Measurements from ENCODE around the gene FGF9.

Gene FGF9

DNA sequence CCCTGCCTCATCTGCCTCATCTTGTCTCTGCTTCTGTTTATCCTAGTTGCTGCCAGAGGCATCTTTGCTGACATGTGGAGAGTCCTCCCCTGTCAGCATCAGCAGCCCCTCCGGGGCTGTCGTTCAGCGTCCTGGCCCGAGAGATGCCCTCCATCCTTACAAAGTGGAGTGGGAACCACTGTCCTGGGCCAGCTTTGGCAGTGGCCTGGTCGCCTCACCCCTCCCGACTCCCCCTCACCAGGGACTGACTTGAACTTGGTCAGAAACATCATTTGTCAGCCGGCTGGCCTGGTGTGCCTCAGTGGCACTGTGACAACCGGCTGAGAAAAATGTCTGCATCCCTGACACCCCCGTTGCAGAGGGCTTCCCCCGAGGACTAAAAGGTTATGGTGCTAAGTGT is 20.6 kb downstream of the FGF9 start:
- Histone ChIP-seq H3K4me1 (ENCODE audit: control insufficient read depth in 1 of 2, insufficient read depth in 1 of 2, low read depth in 1 of 2, low read length in 1 of 2) (no peaks in the 10 kb centered on the region), H3K36me3 (no peaks in the 10 kb centered on the region), H3K27me3 (peaks cover 58% of the 10 kb centered on the region), H3K4me3 (ENCODE audit: low read depth in 1 of 2, low read length in 1 of 2) (no peak overlapping the region), H3K27ac (no peak overlapping the region), H3K9me3 (no peaks in the 10 kb centered on the region)
- TF ChIP-seq, protein P1, sequence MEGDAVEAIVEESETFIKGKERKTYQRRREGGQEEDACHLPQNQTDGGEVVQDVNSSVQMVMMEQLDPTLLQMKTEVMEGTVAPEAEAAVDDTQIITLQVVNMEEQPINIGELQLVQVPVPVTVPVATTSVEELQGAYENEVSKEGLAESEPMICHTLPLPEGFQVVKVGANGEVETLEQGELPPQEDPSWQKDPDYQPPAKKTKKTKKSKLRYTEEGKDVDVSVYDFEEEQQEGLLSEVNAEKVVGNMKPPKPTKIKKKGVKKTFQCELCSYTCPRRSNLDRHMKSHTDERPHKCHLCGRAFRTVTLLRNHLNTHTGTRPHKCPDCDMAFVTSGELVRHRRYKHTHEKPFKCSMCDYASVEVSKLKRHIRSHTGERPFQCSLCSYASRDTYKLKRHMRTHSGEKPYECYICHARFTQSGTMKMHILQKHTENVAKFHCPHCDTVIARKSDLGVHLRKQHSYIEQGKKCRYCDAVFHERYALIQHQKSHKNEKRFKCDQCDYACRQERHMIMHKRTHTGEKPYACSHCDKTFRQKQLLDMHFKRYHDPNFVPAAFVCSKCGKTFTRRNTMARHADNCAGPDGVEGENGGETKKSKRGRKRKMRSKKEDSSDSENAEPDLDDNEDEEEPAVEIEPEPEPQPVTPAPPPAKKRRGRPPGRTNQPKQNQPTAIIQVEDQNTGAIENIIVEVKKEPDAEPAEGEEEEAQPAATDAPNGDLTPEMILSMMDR (IDR thresholded peaks at IDR 0.05) = no peak

DNA sequence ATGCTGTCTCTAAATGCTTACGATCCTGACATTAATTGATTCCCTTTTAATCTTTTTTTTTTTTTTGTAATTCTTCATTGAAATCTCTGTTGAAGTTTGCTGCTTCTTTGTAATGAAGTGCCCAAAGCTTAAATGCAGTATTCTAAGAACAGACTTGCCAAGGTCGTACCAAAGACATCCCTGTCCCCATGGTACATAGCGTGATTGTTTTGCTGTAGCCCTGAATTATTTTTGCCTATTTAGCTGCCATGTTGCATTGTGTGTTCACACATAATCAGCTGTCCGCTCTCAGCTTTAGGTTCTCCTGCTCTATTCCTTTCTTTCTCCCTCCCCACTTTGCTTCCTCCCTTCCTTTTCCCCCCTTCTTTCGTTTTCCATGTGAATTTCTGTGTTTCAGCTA is 21.1 kb downstream of the FGF9 start:
- Histone ChIP-seq H3K27ac (no peak overlapping the region), H3K9me3 (no peaks in the 10 kb centered on the region), H3K4me1 (ENCODE audit: control insufficient read depth in 1 of 2, insufficient read depth in 1 of 2, low read depth in 1 of 2, low read length in 1 of 2) (peaks cover 0 to under 1% of the 10 kb centered on the region in 2 experiments), H3K27me3 (peaks cover 53% of the 10 kb centered on the region), H3K4me3 (ENCODE audit: low read depth in 1 of 2, low read length in 1 of 2) (no peak overlapping the region), H3K36me3 (no peaks in the 10 kb centered on the region)
- TF ChIP-seq, protein P1 (IDR thresholded peaks at IDR 0.05) = no peak

- TF ChIP-seq, protein P1 (IDR thresholded peaks at IDR 0.05) = no peak
- peaks cover 0 to 16% of the 10 kb centered on the region in 2 experiments for H3K4me1 ChIP-seq (ENCODE audit: control insufficient read depth in 1 of 2, insufficient read depth in 1 of 2, low read depth in 1 of 2, low read length in 1 of 2)
Observed at GRCh38 chr13:21694831-21695230, 24.0 kb downstream of the FGF9 start.

DNA sequence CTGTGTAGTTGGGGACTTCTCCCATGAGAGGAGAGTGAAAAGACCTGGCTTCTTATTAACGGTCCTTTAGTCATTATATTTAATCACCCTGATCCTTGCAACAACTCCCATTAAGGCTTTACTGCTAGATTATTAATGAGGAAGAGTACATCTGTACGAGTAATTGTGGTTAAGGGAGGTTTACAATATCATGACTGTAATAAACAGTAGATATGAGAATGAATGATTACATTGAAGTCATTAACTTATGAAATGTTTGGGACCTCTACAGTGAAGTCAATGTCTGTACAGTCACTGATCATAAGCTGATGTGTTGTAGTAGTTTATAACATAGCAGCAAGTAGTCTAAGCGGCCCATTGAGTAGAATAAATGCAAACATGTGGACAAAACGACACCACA is 24.7 kb downstream of the FGF9 start:
- peaks cover 0 to 16% of the 10 kb centered on the region in 2 experiments for H3K4me1 ChIP-seq (ENCODE audit: control insufficient read depth in 1 of 2, insufficient read depth in 1 of 2, low read depth in 1 of 2, low read length in 1 of 2)
- H3K27ac ChIP-seq = no peak overlapping the region
- H3K4me3 ChIP-seq (ENCODE audit: low read depth in 1 of 2, low read length in 1 of 2) = no peak overlapping the region
- no peaks in the 10 kb centered on the region for H3K9me3 ChIP-seq
- TF ChIP-seq, protein P1 (IDR thresholded peaks at IDR 0.05) = no peak
- H3K36me3 ChIP-seq = no peaks in the 10 kb centered on the region
- H3K27me3 ChIP-seq = peaks cover 23% of the 10 kb centered on the region

More at GRCh38 chr13:21694831-21695230, 24.0 kb downstream of the FGF9 start:
- Histone ChIP-seq H3K4me3 (ENCODE audit: low read depth in 1 of 2, low read length in 1 of 2) (no peak overlapping the region), H3K9me3 (no peaks in the 10 kb centered on the region), H3K36me3 (no peaks in the 10 kb centered on the region), H3K27ac (no peak overlapping the region), H3K27me3 (peaks cover 30% of the 10 kb centered on the region)

DNA sequence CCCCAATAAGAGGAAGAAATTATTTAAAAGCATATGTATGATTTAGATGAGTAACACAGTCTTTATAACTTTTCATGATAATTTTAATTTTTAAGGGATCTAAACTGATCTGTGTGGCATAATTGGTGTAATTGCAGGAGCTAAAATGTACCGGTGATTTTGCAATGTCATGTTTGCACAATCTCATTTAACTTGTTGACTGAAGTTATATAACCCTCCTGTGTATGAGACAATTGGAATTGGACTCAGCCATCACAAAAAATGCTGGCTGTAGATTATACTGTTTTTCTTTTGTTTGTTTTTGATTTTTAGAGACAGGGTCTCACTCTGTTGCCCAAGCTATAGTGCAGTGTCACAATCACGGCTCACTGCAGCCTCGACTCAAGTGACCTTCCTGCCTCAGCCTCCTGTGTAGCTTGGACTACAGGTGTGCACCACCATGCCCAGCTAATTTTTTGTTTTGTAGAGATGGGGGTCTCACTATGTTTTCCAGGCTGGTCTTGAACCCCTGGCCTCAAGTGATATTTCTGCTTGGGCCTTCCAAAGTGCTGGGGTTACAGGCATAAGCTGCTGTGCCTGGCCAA is 26.1 kb downstream of the FGF9 start:
- H3K9me3 ChIP-seq = no peaks in the 10 kb centered on the region
- no peaks in the 10 kb centered on the region for H3K36me3 ChIP-seq
- H3K27ac ChIP-seq = no peak overlapping the region
- no peak overlapping the region for H3K4me3 ChIP-seq (ENCODE audit: low read depth in 1 of 2, low read length in 1 of 2)
- H3K4me1 ChIP-seq (ENCODE audit: control insufficient read depth in 1 of 2, insufficient read depth in 1 of 2, low read depth in 1 of 2, low read length in 1 of 2) = peaks cover 0 to 16% of the 10 kb centered on the region in 2 experiments
- peaks cover 17% of the 10 kb centered on the region for H3K27me3 ChIP-seq
- TF ChIP-seq, protein P1 (IDR thresholded peaks at IDR 0.05) = no peak

All from neutrophil (primary cell).